ENCODE data around the gene SLC30A4. TPM values are rescaled to one million over a fixed set of nuclear protein-coding genes. Genes with fewer than 3 reads are reported as not detected.

SLC30A4 gene
- total and polyA plus RNA-seq, 2 experiments from 2014 or later = not detected

GRCh38 chr15:45449916-45450867 lies 72.4 kb downstream of the SLC30A4 start:
- no peaks in the 10 kb centered on the region for H4K20me1 ChIP-seq (replicated peaks; ENCODE audit: insufficient read depth)
- no peak overlapping the region for H3K4me3 ChIP-seq
- no peak overlapping the region for H2AFZ ChIP-seq
- ATAC-seq (no peak), DNase-seq (ENCODE audit: low spot score) (no peak)
- H3K9me2 ChIP-seq (ENCODE audit: insufficient read depth) = no peaks in the 10 kb centered on the region
- Mint-ChIP-seq H3K4me1 (peaks cover 7% of the 10 kb centered on the region), H3K27me3 (ENCODE audit: insufficient read depth, low read depth, poor library complexity) (peaks cover 3% of the 10 kb centered on the region), H3K27ac (no peak overlapping the region), H3K4me3 (no peak overlapping the region), H3K36me3 (ENCODE audit: low read depth) (peaks cover 16% of the 10 kb centered on the region; the same call in 2 of the 3 replicates), H3K9me3 (peaks cover 35% of the 10 kb centered on the region)
- TF ChIP-seq POLR2AphosphoS5 (IDR thresholded peaks at IDR 0.05; ENCODE audit: low read depth) = no peak
- TF ChIP-seq CREB1 (CRISPR knock-in tag; IDR thresholded peaks at IDR 0.05; ENCODE audit: low read depth) = no peak
- TF ChIP-seq EZH2phosphoT487 (IDR thresholded peaks at IDR 0.05; ENCODE audit: unreplicated experiment) = no peak
- TF ChIP-seq ETS1 (IDR thresholded peaks at IDR 0.05) = no peak
- TF ChIP-seq ZNF114 (CRISPR knock-in tag; IDR thresholded peaks at IDR 0.05) = no peak
- TF ChIP-seq ZNF462 (CRISPR knock-in tag; IDR thresholded peaks at IDR 0.05) = no peak
- H3K4me1 ChIP-seq (ENCODE audit: insufficient read depth) = no peaks in the 10 kb centered on the region
- no peak overlapping the region for H3K27ac ChIP-seq (ENCODE audit: low read depth)
- H3K36me3 ChIP-seq (ENCODE audit: insufficient read depth) = no peaks in the 10 kb centered on the region
- H3K79me2 ChIP-seq (replicated peaks; ENCODE audit: insufficient read depth) = no peaks in the 10 kb centered on the region
- H3K27me3 ChIP-seq (ENCODE audit: insufficient read depth) = no peaks in the 10 kb centered on the region
- no peaks in the 10 kb centered on the region for H3F3A ChIP-seq (replicated peaks; ENCODE audit: low read depth)
- H3K4me2 ChIP-seq = no peak overlapping the region

Data from GM23338 (cell line).